Cardiac muscle cell (in vitro differentiated cells and primary cell): ENCODE measurements around the gene ZNF816. TPM values are rescaled to one million over a fixed set of nuclear protein-coding genes. Genes with fewer than 3 reads are reported as not detected.

Experiments
- DNase-seq, 2 donors: peaks; one replicate each; pipeline versions ENCODE4 v3.0.0 to v3.0.0-alpha.2; 2010 to 2017; ENCODE audit warnings: low read depth in 1 of 2, low spot score in 1 of 2
- H3K27ac ChIP-seq: fragments of 200-600 bp; sonication (generic); 2 replicates; pipeline ENCODE4 v1.5.1; 2016
- H3K27me3 ChIP-seq: fragments of 200-600 bp; sonication (generic); 2 replicates; pipeline ENCODE4 v1.6.0; 2016; ENCODE audit warnings: control low read depth
- H3K36me3 ChIP-seq: fragments of 200-600 bp; sonication (generic); 2 replicates; pipeline ENCODE4 v1.5.1; 2016; ENCODE audit warnings: control low read depth
- H3K4me1 ChIP-seq: fragments of 200-600 bp; sonication (generic); 2 replicates; pipeline ENCODE4 v1.8.1; 2017; ENCODE audit warnings: low read depth, mild to moderate bottlenecking, mixed run types
- H3K4me3 ChIP-seq: fragments of 200-600 bp; sonication (generic); 2 replicates; pipeline ENCODE4 v1.5.1; 2016; ENCODE audit warnings: mild to moderate bottlenecking
- H3K9me3 ChIP-seq: fragments of 200-600 bp; sonication (generic); 2 replicates; pipeline ENCODE4 v1.5.1; 2017; ENCODE audit warnings: low read depth, mild to moderate bottlenecking, control low read depth
- CTCF ChIP-seq: IDR thresholded peaks from 2 replicates; pipeline ENCODE4 v1.5.1; 2012; ENCODE audit warnings: low read depth, mild to moderate bottlenecking, low read length
- polyA plus RNA-seq: library from polyadenylated mRNA; unstranded; fragments of >200 nt; fragmentation: Nextera tagmentation; extraction: Ambion mirVana; gene quantifications from 2 replicates; pipeline ENCODE4 v1.2.1, GENCODE V29; 2016
- total RNA-seq: library from RNA; depleted of rRNA; stranded (reverse); fragments of >200 nt; gene quantifications from 2 replicates; pipeline ENCODE4 v1.2.3, GENCODE V29; 2016

The ZNF816 gene
- total and polyA plus RNA-seq, 2 experiments from 2014 or later = 7.0 to 11.7 TPM

- H3K27me3 ChIP-seq = no peaks in the 10 kb centered on the region
- H3K4me1 ChIP-seq = no peaks in the 10 kb centered on the region
- H3K27ac ChIP-seq = no peak overlapping the region
- no peaks in the 10 kb centered on the region for H3K36me3 ChIP-seq
- no peak for DNase-seq
- no peak for TF ChIP-seq CTCF
- no peak overlapping the region for H3K4me3 ChIP-seq
- no peaks in the 10 kb centered on the region for H3K9me3 ChIP-seq
Observed at GRCh38 chr19:53007200-53007599, 44.5 kb upstream of the ZNF816 start.

DNA sequence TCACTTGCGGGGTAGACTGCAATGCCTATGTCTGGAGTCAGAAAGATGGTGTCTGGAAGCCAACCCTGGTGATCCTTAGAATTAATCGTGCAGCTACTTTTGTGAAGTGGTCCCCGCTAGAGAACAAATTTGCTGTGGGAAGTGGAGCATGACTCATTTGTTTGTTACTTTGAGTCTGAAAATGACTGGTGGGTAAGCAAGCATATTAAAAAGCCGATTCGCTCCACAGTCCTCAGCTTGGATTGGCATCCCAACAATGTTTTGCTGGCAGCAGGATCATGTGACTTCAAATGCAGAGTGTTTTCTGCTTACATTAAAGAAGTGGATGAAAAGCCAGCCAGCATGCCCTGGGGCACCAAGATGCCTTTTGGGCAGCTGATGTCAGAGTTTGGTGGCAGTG is 41.6 kb upstream of the ZNF816 start:
- Histone ChIP-seq H3K9me3 (no peaks in the 10 kb centered on the region), H3K4me3 (no peak overlapping the region), H3K4me1 (no peaks in the 10 kb centered on the region), H3K36me3 (no peaks in the 10 kb centered on the region), H3K27ac (no peak overlapping the region), H3K27me3 (no peaks in the 10 kb centered on the region)
- DNase-seq = no peak
- no peak for TF ChIP-seq CTCF

- Histone ChIP-seq H3K4me3 (no peak overlapping the region), H3K27ac (no peak overlapping the region), H3K27me3 (no peaks in the 10 kb centered on the region), H3K4me1 (no peaks in the 10 kb centered on the region), H3K36me3 (no peaks in the 10 kb centered on the region), H3K9me3 (no peaks in the 10 kb centered on the region)
- no peak for TF ChIP-seq CTCF
- no peak for DNase-seq
Observed at GRCh38 chr19:53002479-53002878, 39.8 kb upstream of the ZNF816 start.

DNA sequence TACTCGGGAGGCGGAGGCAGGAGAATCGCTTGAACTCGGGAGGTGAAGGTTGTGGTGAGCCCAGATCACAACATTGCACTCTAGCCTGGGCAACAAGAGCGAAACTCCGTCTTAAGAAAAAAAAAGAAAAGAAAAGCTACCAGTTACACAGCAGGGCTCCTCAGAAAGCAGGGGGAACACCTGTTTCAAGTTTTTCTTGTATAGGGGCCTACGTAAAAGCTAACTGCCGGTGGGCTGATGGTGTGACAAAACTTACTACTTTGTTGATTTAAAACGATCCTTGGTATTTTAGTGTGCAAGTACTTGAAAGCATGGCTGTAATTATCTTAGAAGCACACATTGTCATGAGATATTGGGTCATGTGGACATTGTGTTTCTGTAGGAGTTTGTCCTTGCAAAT is 35.3 kb upstream of the ZNF816 start:
- Histone ChIP-seq H3K27ac (no peak overlapping the region), H3K27me3 (no peaks in the 10 kb centered on the region), H3K36me3 (no peaks in the 10 kb centered on the region), H3K4me3 (no peak overlapping the region), H3K4me1 (no peaks in the 10 kb centered on the region), H3K9me3 (no peaks in the 10 kb centered on the region)
- no peak for DNase-seq
- TF ChIP-seq CTCF = no peak

DNA sequence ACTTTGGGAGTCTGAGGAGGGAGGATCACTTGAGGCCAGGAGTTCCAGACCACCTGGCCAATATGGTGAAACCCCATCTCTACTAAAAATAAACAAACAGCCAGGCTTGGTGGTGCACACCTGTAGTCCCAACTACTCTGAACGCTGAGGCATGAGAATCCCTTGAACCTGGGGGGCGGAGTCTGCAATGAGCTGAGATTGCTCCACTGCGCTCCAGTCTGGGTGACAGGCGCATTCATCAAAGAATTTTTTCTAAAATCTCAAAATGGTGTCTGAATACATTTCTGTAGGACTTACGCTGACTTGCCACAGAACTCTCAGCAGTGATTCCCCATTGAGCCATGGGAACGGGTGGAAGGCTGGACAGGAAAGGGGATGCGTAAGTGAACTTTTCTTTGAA is 33.0 kb upstream of the ZNF816 start:
- TF ChIP-seq CTCF = no peak
- DNase-seq = no peak
- no peaks in the 10 kb centered on the region for H3K27me3 ChIP-seq
- no peak overlapping the region for H3K4me3 ChIP-seq
- H3K9me3 ChIP-seq = no peaks in the 10 kb centered on the region
- H3K4me1 ChIP-seq = peaks cover 5% of the 10 kb centered on the region
- H3K36me3 ChIP-seq = no peaks in the 10 kb centered on the region
- no peak overlapping the region for H3K27ac ChIP-seq
